DND-41 (cell line): ENCODE results near the gene SMYD5.
"Not testable (repeated sequence)": the region's sequence is repeated elsewhere in the genome, so short reads cannot be mapped to it uniquely, and the experiment has no call there.

Experiments
- ATAC-seq: fragments of 200-7000 bp; cut with Tn5 transposase; 3 replicates; pipeline ENCODE4 v1.9.1; 2021; ENCODE audit warnings: low read depth; ENCODE audit not compliant: insufficient read depth
- DNase-seq: peaks from one replicate; pipeline ENCODE4 v3.0.0-alpha.2; 2020
- H2AFZ ChIP-seq: 2 replicates; pipeline ENCODE4 v1.6.0; 2012; ENCODE audit warnings: low read depth, low read length
- H3K27ac ChIP-seq: 2 replicates; pipeline ENCODE4 v1.5.1; 2012; ENCODE audit warnings: low read length, inconsistent platforms
- H3K27me3 ChIP-seq: fragments of 200-600 bp; sonication (generic); 2 replicates; pipeline ENCODE4 v1.6.0; 2012; ENCODE audit warnings: low read length, mild to moderate bottlenecking, inconsistent platforms; ENCODE audit not compliant: insufficient read depth, poor library complexity
- H3K36me3 ChIP-seq: 2 replicates; pipeline ENCODE4 v1.5.1; 2012; ENCODE audit warnings: low read length, inconsistent platforms; ENCODE audit not compliant: insufficient read depth
- H3K4me1 ChIP-seq: 2 replicates; pipeline ENCODE4 v1.5.1; 2012; ENCODE audit warnings: mild to moderate bottlenecking, low read length; ENCODE audit not compliant: insufficient read depth
- H3K4me2 ChIP-seq: 2 replicates; pipeline ENCODE4 v1.6.0; 2012; ENCODE audit warnings: mild to moderate bottlenecking, moderate library complexity, low read length, inconsistent platforms; ENCODE audit not compliant: insufficient read depth
- H3K4me3 ChIP-seq, 2 experiments: fragments of 200-600 bp in 1 of 2; shearing (Covaris generic) in 1 of 2; 2 replicates each; pipeline ENCODE4 v1.5.1; 2012 to 2016; ENCODE audit warnings: inconsistent platforms in 2 of 2, low read length in 2 of 2, mild to moderate bottlenecking in 2 of 2, low read depth in 1 of 2, moderate library complexity in 1 of 2
- H3K79me2 ChIP-seq: 2 replicates; pipeline ENCODE4 v1.6.0; 2012; ENCODE audit warnings: low read length, inconsistent platforms; ENCODE audit not compliant: insufficient read depth
- H3K9ac ChIP-seq: 2 replicates; pipeline ENCODE4 v1.6.0; 2012; ENCODE audit warnings: low read depth, mild to moderate bottlenecking, inconsistent platforms, low read length, moderate library complexity
- H3K9me3 ChIP-seq: 2 replicates; pipeline ENCODE4 v1.5.1; 2012; ENCODE audit warnings: low read length, moderate library complexity, mild to moderate bottlenecking, inconsistent platforms; ENCODE audit not compliant: insufficient read depth, severe bottlenecking
- H4K20me1 ChIP-seq: 2 replicates; pipeline ENCODE4 v1.6.0; 2012; ENCODE audit warnings: low read length; ENCODE audit not compliant: insufficient read depth
- EZH2 ChIP-seq: IDR thresholded peaks from 3 replicates; pipeline ENCODE4 v1.6.1; 2012; ENCODE audit warnings: borderline replicate concordance, low read depth, mild to moderate bottlenecking, moderate library complexity, low read length, inconsistent platforms; ENCODE audit not compliant: severe bottlenecking
- TF ChIP-seq, protein P1 (sequence below): IDR thresholded peaks from 2 replicates; pipeline ENCODE4 v1.5.1; 2012; ENCODE audit warnings: borderline replicate concordance, low read length, moderate library complexity, mild to moderate bottlenecking; ENCODE audit not compliant: poor library complexity, severe bottlenecking; ENCODE audit errors: extremely low read depth

The SMYD5 gene

DNA sequence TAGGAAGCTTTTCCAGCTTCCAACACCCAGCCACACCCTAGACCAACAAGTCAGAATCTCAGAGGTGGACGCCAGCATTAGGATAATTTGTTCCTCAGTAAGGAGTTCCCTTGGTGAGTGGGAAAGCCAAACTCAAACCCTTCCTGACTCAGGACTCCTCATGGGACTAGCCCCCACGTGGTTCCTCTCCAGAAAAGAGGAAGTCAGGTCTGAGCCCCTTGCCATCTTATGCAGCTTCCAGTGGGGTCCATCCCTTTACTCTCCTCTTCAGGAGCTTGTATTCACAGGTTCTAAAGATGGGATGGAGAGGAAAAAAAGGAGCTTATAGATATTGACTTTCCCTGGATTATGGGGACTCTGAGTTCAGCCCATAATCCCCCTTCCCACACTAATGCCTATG lies 26.5 kb upstream of the SMYD5 start:
- Histone ChIP-seq H3K79me2 (no peaks in the 10 kb centered on the region), H3K4me2 (no peak overlapping the region), H3K4me1 (no peaks in the 10 kb centered on the region), H3K4me3 (no peak overlapping the region), H3K27me3 (peaks cover 19% of the 10 kb centered on the region), H4K20me1 (no peaks in the 10 kb centered on the region), H3K27ac (no peak overlapping the region), H3K36me3 (no peaks in the 10 kb centered on the region), H2AFZ (no peak overlapping the region), H3K9me3 (no peaks in the 10 kb centered on the region), H3K9ac (no peak overlapping the region)
- ATAC-seq (no peak), DNase-seq (no peak)
- TF ChIP-seq, protein P1, sequence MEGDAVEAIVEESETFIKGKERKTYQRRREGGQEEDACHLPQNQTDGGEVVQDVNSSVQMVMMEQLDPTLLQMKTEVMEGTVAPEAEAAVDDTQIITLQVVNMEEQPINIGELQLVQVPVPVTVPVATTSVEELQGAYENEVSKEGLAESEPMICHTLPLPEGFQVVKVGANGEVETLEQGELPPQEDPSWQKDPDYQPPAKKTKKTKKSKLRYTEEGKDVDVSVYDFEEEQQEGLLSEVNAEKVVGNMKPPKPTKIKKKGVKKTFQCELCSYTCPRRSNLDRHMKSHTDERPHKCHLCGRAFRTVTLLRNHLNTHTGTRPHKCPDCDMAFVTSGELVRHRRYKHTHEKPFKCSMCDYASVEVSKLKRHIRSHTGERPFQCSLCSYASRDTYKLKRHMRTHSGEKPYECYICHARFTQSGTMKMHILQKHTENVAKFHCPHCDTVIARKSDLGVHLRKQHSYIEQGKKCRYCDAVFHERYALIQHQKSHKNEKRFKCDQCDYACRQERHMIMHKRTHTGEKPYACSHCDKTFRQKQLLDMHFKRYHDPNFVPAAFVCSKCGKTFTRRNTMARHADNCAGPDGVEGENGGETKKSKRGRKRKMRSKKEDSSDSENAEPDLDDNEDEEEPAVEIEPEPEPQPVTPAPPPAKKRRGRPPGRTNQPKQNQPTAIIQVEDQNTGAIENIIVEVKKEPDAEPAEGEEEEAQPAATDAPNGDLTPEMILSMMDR = no peak
- TF ChIP-seq EZH2 = no peak

DNA sequence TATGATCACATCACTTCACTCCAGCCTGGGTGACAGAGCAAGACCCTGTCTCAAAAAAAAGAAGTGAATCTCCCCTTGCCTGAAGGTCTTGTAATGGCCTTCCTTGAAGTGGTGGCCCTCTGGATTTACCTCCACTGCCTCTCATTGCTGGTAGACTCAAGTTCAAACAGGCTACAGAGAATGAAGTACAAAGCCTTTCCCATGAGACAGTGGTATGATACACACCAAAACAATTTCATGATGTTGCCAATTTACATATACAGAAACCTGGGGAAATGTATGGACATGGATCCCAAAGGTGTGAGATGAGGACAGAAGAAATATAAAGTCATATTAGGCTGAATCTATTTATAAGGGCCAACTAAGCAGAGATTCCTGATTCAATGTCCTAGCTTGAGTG lies 16.5 kb upstream of the SMYD5 start:
- H3K27me3 ChIP-seq = peaks cover 9% of the 10 kb centered on the region
- ATAC-seq (no peak), DNase-seq (no peak)
- no peak overlapping the region for H3K4me2 ChIP-seq
- no peaks in the 10 kb centered on the region for H3K9me3 ChIP-seq
- H3K4me3 ChIP-seq = no peak overlapping the region
- no peaks in the 10 kb centered on the region for H3K4me1 ChIP-seq
- H2AFZ ChIP-seq = no peak overlapping the region
- no peaks in the 10 kb centered on the region for H3K36me3 ChIP-seq
- H3K79me2 ChIP-seq = no peaks in the 10 kb centered on the region
- TF ChIP-seq, protein P1 = no peak
- TF ChIP-seq EZH2 = no peak
- no peak overlapping the region for H3K9ac ChIP-seq
- no peak overlapping the region for H3K27ac ChIP-seq
- no peaks in the 10 kb centered on the region for H4K20me1 ChIP-seq

DNA sequence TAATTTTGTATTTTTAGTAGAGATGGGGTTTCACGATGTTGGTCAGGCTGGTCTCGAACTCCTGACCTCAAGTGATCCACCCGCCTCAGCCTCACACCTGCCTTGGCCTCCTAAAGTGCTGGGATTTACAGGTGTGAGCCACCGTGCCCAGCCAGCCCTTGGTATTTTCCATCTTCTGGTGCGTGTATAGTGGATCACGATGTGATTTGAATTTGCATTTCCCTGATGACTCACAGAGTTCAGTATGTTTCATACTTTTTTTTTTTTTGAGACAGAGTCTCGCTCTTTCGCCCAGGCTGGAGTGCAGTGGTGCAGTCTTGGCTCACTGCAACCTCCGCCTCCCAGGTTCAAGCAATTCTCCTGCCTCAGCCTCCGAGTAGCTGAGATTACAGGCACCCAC lies 13.8 kb upstream of the SMYD5 start:
- H3K27me3 ChIP-seq, DNase-seq, H3K4me2 ChIP-seq, H3K79me2 ChIP-seq, H3K9ac ChIP-seq, ATAC-seq, H3K4me1 ChIP-seq, H4K20me1 ChIP-seq, H3K9me3 ChIP-seq, H3K4me3 ChIP-seq, H3K27ac ChIP-seq, H3K36me3 ChIP-seq, H2AFZ ChIP-seq: not testable (repeated sequence)

DNA sequence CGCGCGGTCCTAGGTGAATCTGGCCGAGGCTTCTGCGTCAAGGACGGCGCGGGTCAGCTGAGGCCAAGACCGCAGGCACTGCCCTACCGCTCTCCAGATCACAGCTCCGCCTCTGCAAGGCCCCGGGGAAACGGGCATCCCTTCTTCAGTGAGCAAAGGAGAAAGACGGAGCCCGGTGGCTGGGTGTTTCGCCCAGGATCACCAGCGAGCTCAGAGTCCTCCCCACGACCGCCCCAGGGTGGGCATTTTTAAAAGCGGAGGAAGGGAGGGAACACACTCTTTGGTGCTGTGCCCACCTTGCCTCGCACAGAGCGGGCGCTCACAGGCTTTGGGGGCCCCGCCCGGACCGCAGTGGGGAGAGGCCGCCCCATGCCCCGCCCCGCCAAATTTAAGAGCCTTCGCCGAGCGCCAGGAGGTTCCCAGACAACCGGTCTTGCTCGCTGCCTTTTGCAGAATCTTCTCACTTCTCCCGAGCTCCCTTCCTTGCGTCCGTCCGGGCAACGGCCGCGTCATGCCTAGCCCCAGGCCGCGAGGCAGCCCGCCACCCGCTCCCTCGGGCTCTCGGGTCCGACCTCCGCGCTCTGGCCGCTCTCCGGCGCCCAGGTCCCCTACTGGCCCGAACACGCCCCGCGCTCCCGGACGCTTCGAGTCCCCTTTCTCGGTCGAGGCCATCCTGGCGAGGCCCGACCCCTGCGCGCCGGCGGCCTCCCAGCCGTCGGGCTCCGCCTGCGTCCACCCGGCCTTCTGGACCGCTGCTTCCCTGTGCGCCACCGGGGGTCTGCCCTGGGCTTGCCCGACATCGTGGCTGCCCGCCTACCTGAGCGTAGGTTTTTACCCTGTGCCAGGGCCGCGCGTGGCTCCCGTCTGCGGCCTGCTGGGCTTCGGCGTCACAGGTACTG lies 11.6 kb upstream of the SMYD5 start, which contains the start of gene NOTO:
Gene NOTO (plus strand): TSS at position 419 of the 899 bp plus-strand sequence. CDS start 93 bp downstream, at position 512.
- H4K20me1 ChIP-seq = no peaks in the 10 kb centered on the region
- TF ChIP-seq, protein P1 = no peak
- no peak for TF ChIP-seq EZH2
- no peaks in the 10 kb centered on the region for H3K36me3 ChIP-seq
- H3K9me3 ChIP-seq = no peaks in the 10 kb centered on the region
- H3K27me3 ChIP-seq = peaks cover 9% of the 10 kb centered on the region
- H2AFZ ChIP-seq = no peak within 1 kb of the TSS
- no peak within 1 kb of the TSS for H3K9ac ChIP-seq
- H3K4me1 ChIP-seq = no peaks in the 10 kb centered on the region
- no peaks in the 10 kb centered on the region for H3K79me2 ChIP-seq
- no peak within 1 kb of the TSS for H3K27ac ChIP-seq
- H3K4me2 ChIP-seq = no peak within 1 kb of the TSS
- no peak within 1 kb of the TSS for H3K4me3 ChIP-seq
- no peak for ATAC-seq
- DNase-seq = no peak
